GM18907 (cell line): Measurements from ENCODE around the gene UCN.

Experiments
- ATAC-seq: cut with Tn5 transposase; IDR thresholded peaks from one replicate; pipeline ENCODE4 v1.9.1; 2021; ENCODE audit warnings: mild to moderate bottlenecking, moderate library complexity; ENCODE audit not compliant: unreplicated experiment

The UCN gene

GRCh38 chr2:27262379-27263286 is 45.6 kb downstream of the UCN start, which contains the start of gene SLC30A3:
TSS of gene SLC30A3 (minus strand) at chr2:27263047. CDS start at chr2:27262906, 141 bp downstream.
- peak; percentile 53 for ATAC-seq

- no peak for ATAC-seq
Observed at GRCh38 chr2:27261926-27262298, 46.3 kb downstream of the UCN start.

GRCh38 chr2:27261241-27261925 is 46.9 kb downstream of the UCN start:
- ATAC-seq, result no peak

- no peak for ATAC-seq
Observed at GRCh38 chr2:27258051-27258450, 50.2 kb downstream of the UCN start.
